GM19468 (cell line): ENCODE measurements around the gene JADE1.

Experiments used
- ATAC-seq: cut with Tn5 transposase; IDR thresholded peaks from one replicate; pipeline ENCODE4 v1.9.1; 2021; ENCODE audit warnings: mild to moderate bottlenecking, moderate library complexity, moderate number of reproducible peaks; ENCODE audit not compliant: unreplicated experiment; ENCODE audit errors: extremely low read depth

Gene JADE1

DNA sequence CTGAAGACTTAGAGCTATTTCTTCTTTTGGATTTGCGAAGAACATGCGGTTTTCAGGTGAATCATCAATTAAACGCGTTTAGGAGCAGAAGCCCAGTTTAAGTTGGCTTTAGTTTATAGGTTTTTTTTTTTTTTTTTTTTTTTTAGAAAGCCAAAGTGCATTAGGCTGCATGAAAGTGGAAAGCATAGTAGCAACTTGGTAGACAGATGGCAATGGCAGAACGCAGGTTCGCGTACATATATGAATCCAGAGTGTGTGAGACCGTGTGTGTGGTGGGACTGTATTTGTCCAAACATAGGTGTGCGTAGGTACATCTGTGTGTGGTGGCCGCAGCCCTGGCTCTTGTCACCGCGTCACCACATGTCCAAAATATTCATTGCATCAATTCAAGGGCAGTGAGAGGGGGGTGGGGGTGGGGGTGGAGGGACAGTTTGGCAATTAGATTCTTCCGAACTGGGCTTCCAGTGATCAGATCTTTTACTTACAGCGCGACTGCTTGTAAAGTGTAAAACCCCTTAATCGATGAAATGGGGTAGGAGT, 901 bp downstream of the JADE1 start:
- no peak for ATAC-seq

- peak; percentile 26 for ATAC-seq
These were observed 1.5 kb downstream of the JADE1 start for GRCh38 chr4:128810871-128811570.

GRCh38 chr4:128811571-128812441, 2.3 kb downstream of the JADE1 start:
- ATAC-seq, result peak; percentile 26

- ATAC-seq, result no peak
These were observed 3.1 kb downstream of the JADE1 start for GRCh38 chr4:128812442-128813235.

DNA sequence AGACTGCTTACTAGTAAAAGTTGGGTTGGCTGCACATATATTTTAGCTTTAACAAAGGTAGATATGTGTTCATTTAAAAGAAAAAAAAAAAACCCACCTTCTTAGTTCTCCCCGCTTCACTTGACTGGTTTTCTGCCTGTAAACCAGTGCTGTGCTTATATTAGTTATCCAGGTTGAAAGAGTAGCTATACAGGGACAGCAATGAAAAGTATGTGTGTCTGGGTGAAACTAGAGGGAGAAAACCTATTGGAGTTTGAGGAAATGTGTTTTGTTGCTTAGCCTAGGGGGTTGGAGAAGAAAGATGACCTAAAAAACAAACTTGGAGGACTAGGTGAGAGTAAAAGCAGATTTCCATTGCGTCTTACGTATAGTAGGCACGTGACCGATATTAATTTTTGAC, 4.5 kb downstream of the JADE1 start:
- ATAC-seq, result no peak

DNA sequence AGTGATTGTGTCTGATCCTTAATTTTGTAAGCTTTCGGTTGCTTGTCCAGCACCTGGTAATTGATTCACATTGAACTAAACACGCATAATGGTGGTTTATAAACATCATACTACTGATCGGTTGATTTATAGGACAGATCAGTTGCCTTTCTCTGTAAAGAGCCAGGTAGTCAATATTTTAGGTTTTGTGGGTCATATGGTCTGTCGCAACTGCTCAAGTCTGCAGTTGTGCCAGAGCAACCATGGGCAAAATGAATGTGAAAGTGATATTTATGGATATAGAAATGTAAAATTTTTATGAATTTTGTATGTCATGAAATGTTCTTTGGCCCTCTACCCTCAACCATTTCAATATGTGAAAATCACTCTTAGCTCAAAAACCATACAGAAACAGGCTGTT, 8.9 kb downstream of the JADE1 start:
- ATAC-seq, result no peak

- no peak for ATAC-seq
These were observed 9.7 kb downstream of the JADE1 start for GRCh38 chr4:128819082-128819742.

DNA sequence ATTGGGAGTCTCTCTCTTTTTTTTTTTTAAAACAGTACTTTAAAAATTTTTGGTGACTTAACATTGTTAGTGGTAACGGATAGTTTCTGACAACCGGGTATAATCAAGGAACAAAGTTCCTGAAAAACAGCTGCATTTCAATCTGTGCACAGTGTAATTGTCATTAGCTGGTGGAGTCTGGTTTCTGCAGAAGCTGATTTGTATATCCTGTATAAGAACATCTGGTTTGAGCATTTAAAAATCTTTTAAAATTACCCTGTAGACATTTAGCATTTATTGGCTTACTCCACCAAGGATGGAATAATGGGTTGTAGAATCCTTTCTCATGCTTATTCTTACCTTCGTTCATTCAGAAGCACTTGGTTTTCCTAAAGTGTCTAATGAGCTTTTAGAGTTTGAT, 11.2 kb downstream of the JADE1 start:
- ATAC-seq, result no peak

- ATAC-seq, result no peak
These were observed 11.7 kb downstream of the JADE1 start for GRCh38 chr4:128821151-128821550.

DNA sequence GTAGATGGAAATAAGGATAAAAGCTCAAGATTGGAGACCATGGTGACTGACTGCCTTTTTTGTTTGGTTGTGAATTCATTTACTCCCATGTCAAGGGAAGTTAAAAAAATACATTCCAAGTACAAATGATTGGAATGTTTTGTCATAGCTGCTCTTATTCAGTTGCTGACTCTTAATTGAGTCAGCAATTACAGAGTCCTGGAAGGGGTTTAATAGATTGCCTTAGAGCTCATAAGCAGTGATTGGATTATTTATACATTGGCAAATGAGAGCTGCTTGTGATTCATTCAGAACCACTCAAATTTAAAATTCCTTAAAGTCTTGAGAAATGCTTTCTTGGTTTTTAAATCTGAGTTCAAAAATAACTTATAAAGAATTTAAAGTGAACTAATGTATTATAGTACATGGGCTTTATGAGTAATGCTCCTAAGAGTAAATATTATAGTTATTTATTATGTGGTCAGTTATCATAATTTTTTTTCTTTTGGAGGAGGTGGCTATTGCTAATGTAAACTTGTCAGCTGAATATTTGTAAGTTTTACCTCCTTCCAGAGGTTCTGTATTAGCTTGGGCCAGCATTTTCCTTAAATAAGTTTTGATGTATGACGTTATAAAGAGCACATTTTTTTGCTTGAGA, 13.6 kb downstream of the JADE1 start:
- no peak for ATAC-seq

DNA sequence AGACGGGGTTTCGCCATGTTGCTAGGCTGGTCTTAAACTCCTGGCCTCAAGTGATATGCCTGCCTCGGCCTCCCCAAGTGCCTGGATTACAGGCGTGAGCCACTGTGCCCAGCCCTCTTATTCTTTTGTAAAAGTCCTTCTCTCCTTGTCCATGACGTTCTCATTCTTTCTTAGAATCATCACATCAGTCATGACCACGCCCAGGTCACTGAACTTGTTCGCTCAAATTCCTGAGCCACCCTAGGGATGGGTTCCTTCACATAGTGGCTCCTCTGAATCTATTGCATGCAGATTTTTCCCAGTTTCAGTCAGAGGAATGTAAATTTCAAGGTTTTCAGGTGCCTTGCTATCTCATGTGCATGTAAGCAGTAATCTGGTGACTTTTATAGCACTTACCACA, 15.7 kb downstream of the JADE1 start:
- ATAC-seq, result no peak

- no peak for ATAC-seq
These were observed 17.8 kb downstream of the JADE1 start for GRCh38 chr4:128827296-128827695.

- ATAC-seq, result no peak
These were observed 21.5 kb downstream of the JADE1 start for GRCh38 chr4:128830906-128831503.

DNA sequence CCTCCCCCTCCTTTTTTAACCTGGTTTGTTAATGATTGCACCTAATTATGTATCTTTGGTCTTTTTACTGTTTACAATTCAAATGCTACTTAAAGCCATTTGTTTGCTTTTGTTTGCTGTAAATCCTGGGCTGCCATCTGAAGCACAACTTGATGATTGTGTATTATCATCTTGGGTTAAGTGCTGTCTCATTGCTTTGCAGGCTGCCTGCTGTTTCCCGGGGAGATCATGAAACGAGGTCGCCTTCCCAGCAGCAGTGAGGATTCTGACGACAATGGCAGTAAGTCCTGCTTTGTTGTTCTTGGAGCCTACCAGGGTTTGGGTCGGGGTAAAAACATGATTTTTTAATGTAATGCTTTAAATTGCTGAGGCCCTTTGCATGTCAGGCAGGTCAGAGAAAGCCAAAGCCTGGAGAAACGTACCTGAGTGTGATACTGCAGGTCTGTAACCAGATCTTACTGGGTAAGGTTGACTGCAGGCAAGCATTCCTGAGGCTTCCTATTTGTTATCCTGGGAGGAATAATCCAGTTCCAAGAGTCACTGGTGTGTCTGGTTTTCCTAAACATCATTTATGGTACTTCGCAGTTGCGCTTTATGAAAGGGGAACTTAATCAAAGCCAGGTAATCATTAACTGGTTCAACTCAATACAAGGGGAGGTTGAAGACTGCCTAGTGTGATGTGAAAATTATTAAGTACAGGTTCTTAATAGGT, 22.2 kb downstream of the JADE1 start:
- peak; percentile 71 for ATAC-seq

DNA sequence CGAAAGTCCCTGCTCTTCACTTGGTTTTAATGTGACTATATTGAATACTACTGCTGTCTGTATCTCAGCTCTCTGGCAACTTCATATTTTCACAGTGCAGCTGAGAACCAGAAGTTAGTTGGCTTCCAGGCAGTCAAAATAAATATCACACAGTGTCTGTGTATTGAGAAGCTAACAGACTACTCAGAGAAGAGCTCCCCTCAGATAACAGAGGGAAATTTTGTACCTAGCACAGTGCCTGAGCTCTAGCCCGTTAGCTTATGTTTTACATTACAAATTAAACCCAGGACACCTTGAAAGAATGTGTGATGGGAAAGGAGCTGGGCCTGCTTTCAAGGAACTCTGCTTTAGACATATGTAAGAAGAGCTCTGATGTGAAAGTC, 22.7 kb downstream of the JADE1 start:
- ATAC-seq, result no peak

GRCh38 chr4:128835498-128836222, 26.2 kb downstream of the JADE1 start:
- no peak for ATAC-seq

DNA sequence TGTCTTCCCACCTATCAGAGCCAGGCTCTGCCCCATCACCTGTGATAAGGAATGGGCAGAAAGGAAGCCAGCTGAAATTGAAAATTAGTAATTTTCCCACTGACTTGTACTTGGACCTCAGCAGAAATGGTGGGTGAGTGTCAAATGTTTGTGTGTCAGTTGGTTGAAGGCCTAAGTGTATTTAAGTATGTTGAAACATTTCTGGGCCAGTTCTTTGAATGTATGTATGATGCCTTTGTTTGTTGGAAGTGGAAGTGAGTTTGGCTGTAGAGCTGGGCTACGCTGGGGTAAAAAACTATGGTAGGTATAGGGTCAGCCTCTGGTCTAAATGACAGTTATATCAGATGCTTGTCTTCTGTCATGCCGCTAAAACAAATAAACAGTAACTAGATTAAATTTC, 27.7 kb downstream of the JADE1 start:
- no peak for ATAC-seq

GRCh38 chr4:128837679-128838078, 28.2 kb downstream of the JADE1 start:
- ATAC-seq, result no peak
